Measurements from ENCODE around the gene OR10A3. TPM values are rescaled to one million over a fixed set of nuclear protein-coding genes. Genes with fewer than 3 reads are reported as not detected.

OR10A3 gene
- total and polyA plus RNA-seq, 2 experiments from 2014 or later, result 0.14 to 0.52 TPM

DNA sequence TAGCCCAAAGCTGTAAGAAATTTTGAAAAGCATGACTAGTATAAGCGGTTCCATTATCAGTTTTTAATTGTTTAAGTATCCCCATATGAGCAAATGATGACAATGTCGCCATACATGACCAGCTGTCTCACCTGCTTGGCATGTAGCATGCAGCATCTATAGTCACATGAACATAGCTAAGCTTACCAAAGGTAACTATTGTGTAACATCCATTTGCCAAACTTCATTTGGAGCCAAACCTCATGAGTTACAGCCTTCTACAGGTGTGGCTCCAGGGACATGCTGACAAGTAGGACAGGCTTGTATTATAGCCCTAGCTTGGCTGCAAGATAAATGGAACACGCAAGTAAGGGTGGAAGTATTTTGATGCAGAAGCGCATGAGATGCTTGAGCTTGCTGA is 40.8 kb downstream of the OR10A3 start:
- peaks cover 19% of the 10 kb centered on the region for H3K36me3 Mint-ChIP-seq (ENCODE audit: low read depth)
- Histone ChIP-seq H3K79me2 (replicated peaks; ENCODE audit: insufficient read depth) (peaks cover 10% of the 10 kb centered on the region), H3K9me2 (ENCODE audit: insufficient read depth) (no peaks in the 10 kb centered on the region), H4K20me1 (replicated peaks; ENCODE audit: insufficient read depth) (no peaks in the 10 kb centered on the region), H3K36me3 (ENCODE audit: insufficient read depth) (peaks cover 14% of the 10 kb centered on the region; the same call in 1 of the 2 replicates), H3K4me2 (no peak overlapping the region), H3K4me3 (no peak overlapping the region), H2AFZ (no peak overlapping the region), H3K27ac (ENCODE audit: low read depth) (no peak overlapping the region), H3K4me1 (ENCODE audit: insufficient read depth) (peaks cover 17% of the 10 kb centered on the region), H3K27me3 (ENCODE audit: insufficient read depth) (no peaks in the 10 kb centered on the region), H3F3A (replicated peaks; ENCODE audit: low read depth) (no peaks in the 10 kb centered on the region)
- no peak for TF ChIP-seq POLR2AphosphoS5 (IDR thresholded peaks at IDR 0.05; ENCODE audit: low read depth)
- no peak for TF ChIP-seq JUNB (IDR thresholded peaks at IDR 0.05; ENCODE audit: unreplicated experiment)
- TF ChIP-seq, protein P1, sequence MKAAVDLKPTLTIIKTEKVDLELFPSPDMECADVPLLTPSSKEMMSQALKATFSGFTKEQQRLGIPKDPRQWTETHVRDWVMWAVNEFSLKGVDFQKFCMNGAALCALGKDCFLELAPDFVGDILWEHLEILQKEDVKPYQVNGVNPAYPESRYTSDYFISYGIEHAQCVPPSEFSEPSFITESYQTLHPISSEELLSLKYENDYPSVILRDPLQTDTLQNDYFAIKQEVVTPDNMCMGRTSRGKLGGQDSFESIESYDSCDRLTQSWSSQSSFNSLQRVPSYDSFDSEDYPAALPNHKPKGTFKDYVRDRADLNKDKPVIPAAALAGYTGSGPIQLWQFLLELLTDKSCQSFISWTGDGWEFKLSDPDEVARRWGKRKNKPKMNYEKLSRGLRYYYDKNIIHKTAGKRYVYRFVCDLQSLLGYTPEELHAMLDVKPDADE (IDR thresholded peaks at IDR 0.05), result no peak
- no peak for TF ChIP-seq ZNF331 (CRISPR knock-in tag; IDR thresholded peaks at IDR 0.05; ENCODE audit: low read depth)
- H3K27me3 Mint-ChIP-seq (ENCODE audit: insufficient read depth, low read depth, poor library complexity), result peaks cover 3% of the 10 kb centered on the region
- H3K4me3 Mint-ChIP-seq, result no peak overlapping the region
- H3K27ac Mint-ChIP-seq, result no peak overlapping the region
- DNase-seq (ENCODE audit: low spot score) (no peak), ATAC-seq (no peak)
- H3K9me3 Mint-ChIP-seq, result peaks cover 14% of the 10 kb centered on the region
- H3K4me1 Mint-ChIP-seq, result peaks cover 27% of the 10 kb centered on the region

DNA sequence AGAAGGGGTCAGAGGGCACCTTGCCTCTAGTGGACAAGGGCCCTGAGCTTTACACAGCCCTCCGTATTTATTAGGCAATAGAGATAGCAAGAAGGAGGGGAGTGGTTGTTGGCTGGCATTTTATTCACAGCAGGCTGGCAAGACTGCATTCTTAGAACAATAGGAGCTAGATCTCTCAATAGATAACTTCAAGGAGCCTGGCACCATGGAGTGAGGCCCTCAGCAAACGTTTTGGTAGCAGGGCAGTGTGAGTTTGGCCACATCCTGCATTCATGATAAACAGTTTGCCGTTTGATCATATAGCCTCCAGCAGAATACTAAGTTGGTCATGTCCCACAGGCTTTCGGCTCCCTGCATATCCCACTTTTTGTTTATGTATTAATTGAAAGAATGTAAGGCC is 42.1 kb downstream of the OR10A3 start:
- Histone ChIP-seq H2AFZ (no peak overlapping the region), H3K27ac (ENCODE audit: low read depth) (no peak overlapping the region), H3K4me3 (no peak overlapping the region), H3K36me3 (ENCODE audit: insufficient read depth) (peaks cover 14% of the 10 kb centered on the region; the same call in 1 of the 2 replicates), H3F3A (replicated peaks; ENCODE audit: low read depth) (no peaks in the 10 kb centered on the region), H3K4me2 (no peak overlapping the region), H3K79me2 (replicated peaks; ENCODE audit: insufficient read depth) (peaks cover 7% of the 10 kb centered on the region), H4K20me1 (replicated peaks; ENCODE audit: insufficient read depth) (no peaks in the 10 kb centered on the region), H3K27me3 (ENCODE audit: insufficient read depth) (no peaks in the 10 kb centered on the region), H3K4me1 (ENCODE audit: insufficient read depth) (peaks cover 16% of the 10 kb centered on the region), H3K9me2 (ENCODE audit: insufficient read depth) (no peaks in the 10 kb centered on the region)
- ATAC-seq, result no peak
- H3K27ac Mint-ChIP-seq, result no peak overlapping the region; the same call in 1 of the 2 replicates
- peaks cover 16% of the 10 kb centered on the region for H3K4me1 Mint-ChIP-seq
- H3K4me3 Mint-ChIP-seq, result no peak overlapping the region
- no peak for DNase-seq (ENCODE audit: low spot score)
- H3K27me3 Mint-ChIP-seq (ENCODE audit: insufficient read depth, low read depth, poor library complexity), result peaks cover 2% of the 10 kb centered on the region
- peaks cover 14% of the 10 kb centered on the region for H3K9me3 Mint-ChIP-seq
- no peak for TF ChIP-seq CREB1 (CRISPR knock-in tag; IDR thresholded peaks at IDR 0.05; ENCODE audit: low read depth)
- TF ChIP-seq STAT1 (IDR thresholded peaks at IDR 0.05; ENCODE audit: unreplicated experiment), result no peak
- TF ChIP-seq JUNB (IDR thresholded peaks at IDR 0.05; ENCODE audit: unreplicated experiment), result no peak
- TF ChIP-seq EZH2phosphoT487 (IDR thresholded peaks at IDR 0.05; ENCODE audit: unreplicated experiment), result no peak
- no peak for TF ChIP-seq NANOG (IDR thresholded peaks at IDR 0.05; ENCODE audit: borderline replicate concordance)
- TF ChIP-seq POLR2AphosphoS5 (IDR thresholded peaks at IDR 0.05; ENCODE audit: low read depth), result no peak
- TF ChIP-seq ZNF114 (CRISPR knock-in tag; IDR thresholded peaks at IDR 0.05), result no peak
- TF ChIP-seq, protein P2, sequence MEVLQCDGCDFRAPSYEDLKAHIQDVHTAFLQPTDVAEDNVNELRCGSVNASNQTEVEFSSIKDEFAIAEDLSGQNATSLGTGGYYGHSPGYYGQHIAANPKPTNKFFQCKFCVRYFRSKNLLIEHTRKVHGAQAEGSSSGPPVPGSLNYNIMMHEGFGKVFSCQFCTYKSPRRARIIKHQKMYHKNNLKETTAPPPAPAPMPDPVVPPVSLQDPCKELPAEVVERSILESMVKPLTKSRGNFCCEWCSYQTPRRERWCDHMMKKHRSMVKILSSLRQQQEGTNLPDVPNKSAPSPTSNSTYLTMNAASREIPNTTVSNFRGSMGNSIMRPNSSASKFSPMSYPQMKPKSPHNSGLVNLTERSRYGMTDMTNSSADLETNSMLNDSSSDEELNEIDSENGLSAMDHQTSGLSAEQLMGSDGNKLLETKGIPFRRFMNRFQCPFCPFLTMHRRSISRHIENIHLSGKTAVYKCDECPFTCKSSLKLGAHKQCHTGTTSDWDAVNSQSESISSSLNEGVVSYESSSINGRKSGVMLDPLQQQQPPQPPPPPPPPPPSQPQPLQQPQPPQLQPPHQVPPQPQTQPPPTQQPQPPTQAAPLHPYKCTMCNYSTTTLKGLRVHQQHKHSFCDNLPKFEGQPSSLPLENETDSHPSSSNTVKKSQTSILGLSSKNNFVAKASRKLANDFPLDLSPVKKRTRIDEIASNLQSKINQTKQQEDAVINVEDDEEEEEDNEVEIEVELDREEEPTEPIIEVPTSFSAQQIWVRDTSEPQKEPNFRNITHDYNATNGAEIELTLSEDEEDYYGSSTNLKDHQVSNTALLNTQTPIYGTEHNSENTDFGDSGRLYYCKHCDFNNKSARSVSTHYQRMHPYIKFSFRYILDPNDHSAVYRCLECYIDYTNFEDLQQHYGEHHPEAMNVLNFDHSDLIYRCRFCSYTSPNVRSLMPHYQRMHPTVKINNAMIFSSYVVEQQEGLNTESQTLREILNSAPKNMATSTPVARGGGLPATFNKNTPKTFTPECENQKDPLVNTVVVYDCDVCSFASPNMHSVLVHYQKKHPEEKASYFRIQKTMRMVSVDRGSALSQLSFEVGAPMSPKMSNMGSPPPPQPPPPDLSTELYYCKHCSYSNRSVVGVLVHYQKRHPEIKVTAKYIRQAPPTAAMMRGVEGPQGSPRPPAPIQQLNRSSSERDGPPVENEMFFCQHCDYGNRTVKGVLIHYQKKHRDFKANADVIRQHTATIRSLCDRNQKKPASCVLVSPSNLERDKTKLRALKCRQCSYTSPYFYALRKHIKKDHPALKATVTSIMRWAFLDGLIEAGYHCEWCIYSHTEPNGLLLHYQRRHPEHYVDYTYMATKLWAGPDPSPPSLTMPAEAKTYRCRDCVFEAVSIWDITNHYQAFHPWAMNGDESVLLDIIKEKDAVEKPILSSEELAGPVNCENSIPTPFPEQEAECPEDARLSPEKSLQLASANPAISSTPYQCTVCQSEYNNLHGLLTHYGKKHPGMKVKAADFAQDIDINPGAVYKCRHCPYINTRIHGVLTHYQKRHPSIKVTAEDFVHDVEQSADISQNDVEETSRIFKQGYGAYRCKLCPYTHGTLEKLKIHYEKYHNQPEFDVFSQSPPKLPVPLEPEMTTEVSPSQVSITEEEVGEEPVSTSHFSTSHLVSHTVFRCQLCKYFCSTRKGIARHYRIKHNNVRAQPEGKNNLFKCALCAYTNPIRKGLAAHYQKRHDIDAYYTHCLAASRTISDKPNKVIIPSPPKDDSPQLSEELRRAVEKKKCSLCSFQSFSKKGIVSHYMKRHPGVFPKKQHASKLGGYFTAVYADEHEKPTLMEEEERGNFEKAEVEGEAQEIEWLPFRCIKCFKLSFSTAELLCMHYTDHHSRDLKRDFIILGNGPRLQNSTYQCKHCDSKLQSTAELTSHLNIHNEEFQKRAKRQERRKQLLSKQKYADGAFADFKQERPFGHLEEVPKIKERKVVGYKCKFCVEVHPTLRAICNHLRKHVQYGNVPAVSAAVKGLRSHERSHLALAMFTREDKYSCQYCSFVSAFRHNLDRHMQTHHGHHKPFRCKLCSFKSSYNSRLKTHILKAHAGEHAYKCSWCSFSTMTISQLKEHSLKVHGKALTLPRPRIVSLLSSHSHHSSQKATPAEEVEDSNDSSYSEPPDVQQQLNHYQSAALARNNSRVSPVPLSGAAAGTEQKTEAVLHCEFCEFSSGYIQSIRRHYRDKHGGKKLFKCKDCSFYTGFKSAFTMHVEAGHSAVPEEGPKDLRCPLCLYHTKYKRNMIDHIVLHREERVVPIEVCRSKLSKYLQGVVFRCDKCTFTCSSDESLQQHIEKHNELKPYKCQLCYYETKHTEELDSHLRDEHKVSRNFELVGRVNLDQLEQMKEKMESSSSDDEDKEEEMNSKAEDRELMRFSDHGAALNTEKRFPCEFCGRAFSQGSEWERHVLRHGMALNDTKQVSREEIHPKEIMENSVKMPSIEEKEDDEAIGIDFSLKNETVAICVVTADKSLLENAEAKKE (CRISPR knock-in tag; IDR thresholded peaks at IDR 0.05), result no peak
- no peak for TF ChIP-seq ZNF331 (CRISPR knock-in tag; IDR thresholded peaks at IDR 0.05; ENCODE audit: low read depth)
- TF ChIP-seq, protein P3, sequence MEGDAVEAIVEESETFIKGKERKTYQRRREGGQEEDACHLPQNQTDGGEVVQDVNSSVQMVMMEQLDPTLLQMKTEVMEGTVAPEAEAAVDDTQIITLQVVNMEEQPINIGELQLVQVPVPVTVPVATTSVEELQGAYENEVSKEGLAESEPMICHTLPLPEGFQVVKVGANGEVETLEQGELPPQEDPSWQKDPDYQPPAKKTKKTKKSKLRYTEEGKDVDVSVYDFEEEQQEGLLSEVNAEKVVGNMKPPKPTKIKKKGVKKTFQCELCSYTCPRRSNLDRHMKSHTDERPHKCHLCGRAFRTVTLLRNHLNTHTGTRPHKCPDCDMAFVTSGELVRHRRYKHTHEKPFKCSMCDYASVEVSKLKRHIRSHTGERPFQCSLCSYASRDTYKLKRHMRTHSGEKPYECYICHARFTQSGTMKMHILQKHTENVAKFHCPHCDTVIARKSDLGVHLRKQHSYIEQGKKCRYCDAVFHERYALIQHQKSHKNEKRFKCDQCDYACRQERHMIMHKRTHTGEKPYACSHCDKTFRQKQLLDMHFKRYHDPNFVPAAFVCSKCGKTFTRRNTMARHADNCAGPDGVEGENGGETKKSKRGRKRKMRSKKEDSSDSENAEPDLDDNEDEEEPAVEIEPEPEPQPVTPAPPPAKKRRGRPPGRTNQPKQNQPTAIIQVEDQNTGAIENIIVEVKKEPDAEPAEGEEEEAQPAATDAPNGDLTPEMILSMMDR (conservative IDR thresholded peaks at IDR 0.05; ENCODE audit: low read depth in 2 of 2), result no peak
- no peak for TF ChIP-seq EZH2 (IDR thresholded peaks at IDR 0.05; ENCODE audit: low read depth, unreplicated experiment)
- peaks cover 19% of the 10 kb centered on the region for H3K36me3 Mint-ChIP-seq (ENCODE audit: low read depth)
